Memory B cell (primary cell): ENCODE results near the gene ZNF710.
A peak's percentile ranks its signal among the peaks of the same experiment; 100 is the strongest.

Source experiments
- ATAC-seq: fragments of 150-1000 bp; cut with Tn5 transposase; 2 replicates; pipeline ENCODE4 v1.10.0; 2021; ENCODE audit warnings: low read depth, mild to moderate bottlenecking, moderate library complexity
- DNase-seq, 2 donors: peaks; one replicate each; pipeline ENCODE4 v3.0.0; 2022; ENCODE audit warnings: low spot score in 2 of 2
- H3K27ac Mint-ChIP-seq: one replicate; pipeline ENCODE4 v1.8.0; 2022; ENCODE audit warnings: mild to moderate bottlenecking, moderate library complexity, mixed read lengths
- H3K27me3 Mint-ChIP-seq: one replicate; pipeline ENCODE4 v1.8.0; 2022; ENCODE audit warnings: mixed read lengths
- H3K36me3 Mint-ChIP-seq: one replicate; pipeline ENCODE4 v1.8.0; 2022; ENCODE audit warnings: mild to moderate bottlenecking, mixed read lengths
- H3K4me1 Mint-ChIP-seq: one replicate; pipeline ENCODE4 v1.8.0; 2022; ENCODE audit warnings: mixed read lengths
- H3K4me3 Mint-ChIP-seq: one replicate; pipeline ENCODE4 v1.8.0; 2022; ENCODE audit warnings: mild to moderate bottlenecking, moderate library complexity, mixed read lengths
- H3K9me3 Mint-ChIP-seq: one replicate; pipeline ENCODE4 v1.8.0; 2022; ENCODE audit warnings: mixed read lengths

The ZNF710 gene

DNA sequence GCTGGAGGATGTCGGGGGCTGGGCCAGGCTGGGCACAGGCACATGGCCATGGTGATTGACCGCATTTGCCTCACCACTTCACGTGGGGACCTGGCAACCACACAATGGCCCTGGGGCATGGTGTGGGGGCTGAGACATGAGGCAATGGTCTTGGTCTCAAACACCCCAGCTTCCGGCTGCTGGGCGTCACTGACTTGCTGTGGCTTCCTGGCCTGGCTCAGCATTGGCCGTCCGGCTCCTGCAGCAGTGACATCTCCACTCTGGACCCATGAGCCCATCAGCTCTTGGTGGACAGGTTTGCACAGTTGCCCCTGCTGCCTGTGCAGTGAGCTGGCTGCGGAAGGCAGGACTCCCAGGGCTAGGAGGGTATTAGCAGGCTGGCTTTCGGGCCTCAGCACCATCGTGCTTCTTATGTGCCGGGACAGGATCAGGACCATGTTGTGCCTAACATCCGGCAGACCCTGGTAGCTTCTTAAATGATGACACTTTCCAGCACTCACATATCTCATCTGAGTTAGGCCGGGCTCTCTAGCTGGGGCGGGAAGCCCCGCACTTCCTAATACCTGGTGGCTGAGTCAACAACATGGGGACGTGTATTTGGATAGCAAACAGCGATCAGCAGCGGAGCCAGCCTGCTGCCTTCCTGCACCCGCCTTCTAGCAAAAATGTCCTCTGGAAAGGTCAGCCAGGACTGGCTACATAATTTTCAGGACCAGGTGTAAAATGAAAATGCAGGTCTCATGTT lies 34.1 kb downstream of the ZNF710 start:
- H3K36me3 Mint-ChIP-seq: peaks cover 7% of the 10 kb centered on the region
- DNase-seq (no peak), ATAC-seq (no peak)
- H3K4me1 Mint-ChIP-seq: peaks cover 42% of the 10 kb centered on the region
- no peaks in the 10 kb centered on the region for H3K27me3 Mint-ChIP-seq
- H3K27ac Mint-ChIP-seq: no peak overlapping the region
- H3K4me3 Mint-ChIP-seq: no peak overlapping the region
- no peaks in the 10 kb centered on the region for H3K9me3 Mint-ChIP-seq

DNA sequence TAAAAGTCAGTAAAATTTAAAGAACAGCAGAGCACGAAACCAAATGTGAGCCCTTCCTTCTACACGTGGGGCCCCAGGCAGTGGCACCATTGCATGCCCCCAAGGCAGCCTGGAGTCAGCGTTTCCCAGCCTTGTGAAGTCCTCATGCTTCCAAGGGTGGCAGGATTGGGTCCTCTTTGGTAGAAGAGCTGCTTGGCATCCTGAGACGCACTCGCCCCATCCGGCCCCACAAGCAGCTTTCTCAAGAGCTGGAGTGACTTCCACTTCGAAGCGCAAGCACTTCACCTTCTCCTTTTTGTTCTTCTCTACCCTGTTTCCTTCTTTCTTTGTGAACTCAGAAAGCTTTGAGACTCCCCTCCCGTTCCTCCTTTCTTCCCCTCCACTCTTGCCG lies 34.7 kb downstream of the ZNF710 start:
- H3K4me1 Mint-ChIP-seq: peaks cover 44% of the 10 kb centered on the region
- no peaks in the 10 kb centered on the region for H3K9me3 Mint-ChIP-seq
- H3K36me3 Mint-ChIP-seq: peaks cover 7% of the 10 kb centered on the region
- no peak for DNase-seq
- H3K4me3 Mint-ChIP-seq: no peak overlapping the region
- no peaks in the 10 kb centered on the region for H3K27me3 Mint-ChIP-seq
- no peak overlapping the region for H3K27ac Mint-ChIP-seq
- ATAC-seq: no peak

DNA sequence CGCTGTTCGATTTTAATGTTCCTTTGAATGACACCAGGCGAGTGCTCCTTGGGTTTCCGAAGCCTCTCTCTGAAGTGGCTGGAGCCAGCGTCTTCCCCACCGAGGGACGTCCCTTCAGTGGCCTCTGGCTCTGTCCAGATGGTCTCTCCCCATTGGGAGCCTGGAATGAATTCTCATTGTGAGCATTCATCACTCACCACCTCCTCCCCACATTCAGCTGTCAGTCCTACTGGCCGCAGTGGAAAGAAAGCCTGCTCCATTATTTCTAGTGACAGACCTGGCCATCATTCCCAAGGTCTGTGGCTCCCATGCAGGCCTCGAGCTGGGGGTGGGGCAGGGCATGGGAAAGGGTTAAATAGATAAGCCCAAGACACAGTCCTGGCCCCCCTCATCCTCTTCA lies 35.2 kb downstream of the ZNF710 start:
- Mint-ChIP-seq H3K27ac (no peak overlapping the region), H3K9me3 (no peaks in the 10 kb centered on the region), H3K36me3 (peaks cover 7% of the 10 kb centered on the region), H3K27me3 (no peaks in the 10 kb centered on the region), H3K4me3 (peak overlapping the region; percentile 40), H3K4me1 (peaks cover 43% of the 10 kb centered on the region)
- DNase-seq (no peak), ATAC-seq (no peak)

DNA sequence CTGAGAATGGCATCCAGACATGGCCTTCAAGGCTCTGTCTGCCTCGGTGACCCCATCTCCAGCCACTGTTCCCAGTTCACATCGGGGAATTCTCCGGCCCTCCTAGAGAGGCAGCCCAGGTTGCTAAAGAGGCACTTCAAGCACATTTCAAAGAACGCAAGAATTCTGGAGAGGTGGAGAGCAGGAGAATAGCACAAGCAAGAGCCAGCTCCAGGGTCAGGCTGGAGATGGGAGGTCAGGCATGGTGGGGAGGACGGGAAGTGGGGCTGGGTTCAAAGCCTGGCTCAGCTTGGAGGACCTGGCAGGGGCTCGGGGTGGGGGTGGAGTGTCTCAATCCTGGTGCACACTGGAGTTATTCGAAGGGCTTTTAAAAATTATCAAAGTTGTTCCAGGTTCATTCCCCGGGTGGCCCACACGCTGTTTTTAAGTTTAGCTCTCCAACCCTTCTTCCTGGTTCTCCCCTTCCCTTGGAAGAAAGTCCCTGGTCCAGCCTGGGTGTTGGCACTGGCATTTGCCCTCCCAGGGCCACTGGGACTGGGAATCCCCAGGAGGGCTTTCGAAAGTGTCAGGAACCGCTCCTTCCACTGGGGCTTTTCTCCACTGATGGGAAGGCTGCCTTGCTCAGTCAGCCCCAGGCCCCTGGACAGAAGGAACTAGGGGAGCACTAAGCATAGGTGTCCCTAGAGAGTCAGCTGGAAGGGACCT lies 35.8 kb downstream of the ZNF710 start:
- Mint-ChIP-seq H3K27ac (peak overlapping the region; percentile 40), H3K9me3 (no peaks in the 10 kb centered on the region), H3K27me3 (no peaks in the 10 kb centered on the region), H3K4me1 (peaks cover 39% of the 10 kb centered on the region), H3K4me3 (no peak overlapping the region), H3K36me3 (peaks cover 7% of the 10 kb centered on the region)
- no peak for ATAC-seq
- no peak for DNase-seq

DNA sequence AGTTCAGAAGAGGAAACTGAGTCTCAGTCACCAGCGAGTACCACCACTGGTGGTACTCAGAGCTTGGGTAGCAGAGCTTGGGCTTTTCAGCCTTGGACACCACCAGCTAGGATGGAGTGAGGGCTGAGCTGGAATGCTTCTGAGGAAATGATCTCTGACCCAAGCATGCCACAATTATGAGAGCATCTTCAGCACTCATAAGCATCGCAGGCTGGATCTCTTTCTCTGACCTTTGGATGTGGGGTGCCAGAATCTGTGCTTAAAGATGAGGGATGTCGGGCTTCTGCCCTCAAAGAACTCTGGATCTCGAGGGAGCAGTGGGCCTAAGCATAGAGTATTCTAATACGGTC lies 36.4 kb downstream of the ZNF710 start:
- Mint-ChIP-seq H3K9me3 (no peaks in the 10 kb centered on the region), H3K4me1 (peaks cover 39% of the 10 kb centered on the region), H3K4me3 (no peak overlapping the region), H3K36me3 (peaks cover 7% of the 10 kb centered on the region), H3K27me3 (no peaks in the 10 kb centered on the region), H3K27ac (peak overlapping the region; percentile 40)
- no peak for ATAC-seq
- DNase-seq: no peak

DNA sequence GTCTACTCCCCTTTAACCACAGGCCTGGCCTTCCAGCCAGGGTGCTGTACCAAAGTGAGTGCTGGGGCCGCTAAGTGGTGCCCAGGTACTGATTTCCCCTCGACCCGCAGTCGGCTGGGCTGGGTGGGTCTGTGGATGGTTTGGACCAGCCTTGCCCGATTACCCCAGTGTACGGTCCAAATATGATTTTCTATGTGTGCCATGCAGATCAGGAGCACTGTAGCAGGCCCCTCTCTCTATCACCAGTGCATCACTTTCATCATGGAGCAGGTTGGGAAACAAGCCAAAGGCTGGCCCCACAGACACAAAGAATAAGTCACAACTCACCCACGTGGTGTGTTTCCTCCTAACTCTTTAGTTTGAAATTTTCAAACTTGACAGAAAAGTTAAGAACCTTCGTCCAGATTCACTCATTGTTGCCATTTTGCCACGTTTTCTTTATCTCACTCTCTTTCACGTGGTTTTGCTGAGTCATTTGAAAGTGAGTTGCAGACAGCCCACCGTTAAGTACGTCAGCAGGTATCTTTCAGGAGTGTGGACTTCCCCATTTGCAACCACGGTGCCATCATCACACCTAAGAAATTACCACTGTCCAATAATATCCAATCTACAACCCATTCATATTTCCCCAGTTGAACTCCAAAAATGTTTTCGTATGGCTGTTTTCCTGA lies 37.0 kb downstream of the ZNF710 start:
- ATAC-seq (peak; percentile 95), DNase-seq (peak in 1 of 2 donors; percentile 50)
- peak overlapping the region; percentile 96 for H3K27ac Mint-ChIP-seq
- H3K4me3 Mint-ChIP-seq: no peak overlapping the region
- no peaks in the 10 kb centered on the region for H3K27me3 Mint-ChIP-seq
- H3K36me3 Mint-ChIP-seq: peaks cover 7% of the 10 kb centered on the region
- H3K9me3 Mint-ChIP-seq: no peaks in the 10 kb centered on the region
- peaks cover 37% of the 10 kb centered on the region for H3K4me1 Mint-ChIP-seq

DNA sequence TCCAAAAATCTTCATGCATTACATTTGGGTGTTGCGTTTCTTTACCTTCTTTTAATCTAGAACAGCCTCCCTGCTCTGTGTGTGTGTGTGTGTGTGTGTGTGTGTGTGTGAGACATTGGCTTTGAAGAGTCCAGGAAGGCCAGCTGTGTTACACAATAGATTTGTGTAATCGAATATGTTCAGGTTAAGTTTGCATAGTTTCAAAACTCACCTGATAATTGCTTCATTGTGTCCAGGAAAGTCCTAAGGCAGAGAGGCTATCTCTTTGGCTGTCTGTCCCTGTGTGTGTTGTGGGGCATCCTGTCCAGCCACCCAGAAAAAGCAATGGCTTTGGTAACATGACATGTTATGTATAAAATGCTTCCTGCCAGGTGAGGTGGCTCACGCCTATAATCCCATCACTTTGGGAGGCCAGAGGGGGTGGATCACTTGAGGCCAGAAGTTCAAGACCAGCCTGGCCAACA lies 37.5 kb downstream of the ZNF710 start:
- DNase-seq (no peak), ATAC-seq (peak; percentile 14)
- Mint-ChIP-seq H3K4me3 (peak overlapping the region; percentile 3), H3K27me3 (no peaks in the 10 kb centered on the region), H3K9me3 (no peaks in the 10 kb centered on the region), H3K27ac (peak overlapping the region; percentile 96), H3K4me1 (peaks cover 34% of the 10 kb centered on the region), H3K36me3 (peaks cover 9% of the 10 kb centered on the region)

DNA sequence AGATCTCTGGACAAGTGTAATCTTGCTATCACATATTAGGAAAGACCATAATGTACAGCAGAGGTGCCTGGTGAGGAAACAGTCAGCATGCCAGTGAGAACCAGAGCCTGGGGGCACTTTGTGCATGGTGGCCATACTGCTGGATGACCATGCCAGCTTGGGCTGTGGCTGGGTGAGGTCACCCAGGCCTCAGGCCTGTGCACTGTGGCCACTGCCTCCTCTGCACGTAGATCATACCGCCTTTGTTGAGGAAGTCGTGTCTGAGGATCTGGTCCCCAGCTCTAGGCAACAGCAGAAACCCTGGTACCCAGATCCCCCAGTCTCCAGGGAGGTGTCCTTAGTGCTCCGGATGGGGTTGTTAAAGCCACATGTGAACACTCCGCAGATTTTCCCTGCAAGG lies 38.9 kb downstream of the ZNF710 start:
- Mint-ChIP-seq H3K27ac (peak overlapping the region; percentile 35), H3K27me3 (no peaks in the 10 kb centered on the region), H3K4me1 (peaks cover 32% of the 10 kb centered on the region), H3K9me3 (no peaks in the 10 kb centered on the region), H3K36me3 (peaks cover 13% of the 10 kb centered on the region), H3K4me3 (no peak overlapping the region)
- no peak for DNase-seq
- no peak for ATAC-seq

DNA sequence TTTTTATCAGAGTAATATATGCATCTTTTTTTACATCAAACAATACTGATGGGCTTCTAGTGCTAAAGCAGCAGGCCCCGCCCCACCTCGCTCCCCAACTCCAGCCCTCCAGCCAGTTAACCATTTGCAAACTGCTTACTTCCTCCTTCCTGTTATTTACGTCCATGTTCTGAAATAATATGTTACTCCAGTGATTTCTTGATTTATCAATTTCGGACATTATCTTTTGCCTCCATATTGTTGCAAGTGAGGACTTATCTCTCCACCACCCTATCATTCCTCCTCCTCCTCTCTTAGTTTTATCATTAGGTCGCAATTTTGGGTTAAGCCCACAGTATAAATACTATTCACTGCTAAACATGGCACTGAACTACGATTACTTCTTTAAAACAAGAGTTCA lies 39.5 kb downstream of the ZNF710 start:
- Mint-ChIP-seq H3K4me1 (peaks cover 36% of the 10 kb centered on the region), H3K27ac (peak overlapping the region; percentile 8), H3K27me3 (no peaks in the 10 kb centered on the region), H3K4me3 (no peak overlapping the region), H3K36me3 (peaks cover 17% of the 10 kb centered on the region), H3K9me3 (no peaks in the 10 kb centered on the region)
- DNase-seq (no peak), ATAC-seq (no peak)

DNA sequence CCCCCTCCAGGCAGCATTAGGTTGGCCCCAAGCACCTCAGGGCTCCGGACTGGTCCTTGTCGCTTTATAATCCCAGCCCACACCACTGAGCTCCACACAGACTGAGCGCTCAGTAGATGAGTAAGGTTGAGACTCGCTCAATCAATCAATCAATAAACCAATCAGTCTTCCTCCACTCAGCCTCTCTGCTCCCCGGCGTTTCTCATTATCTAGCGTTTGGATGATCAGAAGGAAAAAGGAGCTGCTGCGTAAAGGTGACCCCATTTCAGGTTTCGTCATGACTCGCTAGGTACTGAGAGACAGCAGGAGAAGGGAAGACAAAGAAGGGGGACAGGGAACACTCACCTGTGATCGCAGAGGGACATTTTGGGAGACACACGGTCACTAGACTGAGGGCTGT lies 41.2 kb downstream of the ZNF710 start:
- H3K4me3 Mint-ChIP-seq: no peak overlapping the region
- peaks cover 14% of the 10 kb centered on the region for H3K36me3 Mint-ChIP-seq
- no peaks in the 10 kb centered on the region for H3K27me3 Mint-ChIP-seq
- ATAC-seq: no peak
- no peaks in the 10 kb centered on the region for H3K9me3 Mint-ChIP-seq
- peaks cover 47% of the 10 kb centered on the region for H3K4me1 Mint-ChIP-seq
- no peak overlapping the region for H3K27ac Mint-ChIP-seq
- DNase-seq: no peak

DNA sequence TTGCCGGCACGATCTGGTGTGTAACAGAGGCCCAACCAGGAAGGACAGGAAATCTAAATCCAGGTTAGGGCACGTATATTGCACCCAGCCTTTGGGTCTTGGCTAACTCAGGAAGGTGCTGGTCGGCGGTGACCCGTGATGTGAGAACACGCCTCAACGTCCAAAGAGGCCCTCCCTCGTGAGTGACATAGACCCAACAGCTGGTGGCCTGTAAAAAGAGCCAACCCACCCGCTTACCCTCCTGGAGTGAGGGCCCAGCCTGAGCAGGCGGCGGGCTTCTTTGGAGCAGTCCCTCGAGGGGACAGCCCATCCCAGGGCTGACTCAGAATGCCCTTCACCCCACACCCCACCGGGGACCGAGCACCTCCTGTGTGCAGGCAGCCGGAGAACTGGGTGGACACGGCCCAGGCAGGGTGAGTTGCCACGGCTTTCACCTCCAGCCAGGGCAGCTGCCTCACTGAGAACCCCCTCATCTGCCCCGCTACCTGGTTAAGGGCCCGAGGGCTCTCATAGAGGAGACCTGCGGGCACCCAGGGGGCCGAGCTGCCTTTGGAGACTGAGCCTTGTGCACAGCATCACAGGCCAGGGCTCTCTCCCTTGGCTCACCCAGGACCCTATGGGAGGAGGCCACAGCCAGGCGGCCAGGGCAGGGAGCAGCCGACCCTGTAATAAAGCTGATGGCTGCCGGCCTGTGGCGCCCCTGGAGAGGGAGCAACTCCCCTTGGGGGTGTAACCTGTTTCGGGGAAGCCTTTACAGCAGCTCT lies 41.8 kb downstream of the ZNF710 start:
- Mint-ChIP-seq H3K4me3 (no peak overlapping the region), H3K36me3 (peaks cover 14% of the 10 kb centered on the region), H3K27me3 (no peaks in the 10 kb centered on the region), H3K27ac (no peak overlapping the region), H3K9me3 (no peaks in the 10 kb centered on the region), H3K4me1 (peaks cover 43% of the 10 kb centered on the region)
- DNase-seq (no peak), ATAC-seq (no peak)

DNA sequence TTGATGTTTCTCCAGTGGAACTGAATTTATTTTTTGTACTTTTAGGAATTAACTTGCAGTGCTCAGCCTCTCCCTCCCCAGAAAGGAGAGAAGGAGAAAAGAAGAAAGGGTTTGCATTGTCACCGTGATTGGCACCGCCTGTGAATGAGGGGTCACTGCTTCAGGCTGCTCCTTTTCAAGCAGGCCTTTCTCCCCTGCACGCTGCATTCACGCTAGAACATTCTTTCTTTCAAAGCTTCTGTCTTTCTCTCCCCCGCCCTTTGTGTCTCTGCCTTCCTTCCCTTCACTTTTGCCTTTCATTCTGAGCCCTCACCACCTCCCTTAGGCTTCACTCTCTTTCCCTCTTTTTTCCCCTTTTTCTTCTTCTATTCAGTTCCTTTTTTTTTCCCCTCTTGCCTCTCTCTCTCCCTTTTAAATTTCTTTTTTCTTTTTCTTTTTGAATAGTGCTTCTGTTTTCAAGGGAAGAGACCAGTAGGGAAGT lies 42.4 kb downstream of the ZNF710 start:
- Mint-ChIP-seq H3K4me1 (peaks cover 37% of the 10 kb centered on the region), H3K36me3 (peaks cover 10% of the 10 kb centered on the region), H3K27me3 (no peaks in the 10 kb centered on the region), H3K4me3 (no peak overlapping the region), H3K27ac (peak overlapping the region; percentile 50), H3K9me3 (no peaks in the 10 kb centered on the region)
- ATAC-seq: no peak
- no peak for DNase-seq

DNA sequence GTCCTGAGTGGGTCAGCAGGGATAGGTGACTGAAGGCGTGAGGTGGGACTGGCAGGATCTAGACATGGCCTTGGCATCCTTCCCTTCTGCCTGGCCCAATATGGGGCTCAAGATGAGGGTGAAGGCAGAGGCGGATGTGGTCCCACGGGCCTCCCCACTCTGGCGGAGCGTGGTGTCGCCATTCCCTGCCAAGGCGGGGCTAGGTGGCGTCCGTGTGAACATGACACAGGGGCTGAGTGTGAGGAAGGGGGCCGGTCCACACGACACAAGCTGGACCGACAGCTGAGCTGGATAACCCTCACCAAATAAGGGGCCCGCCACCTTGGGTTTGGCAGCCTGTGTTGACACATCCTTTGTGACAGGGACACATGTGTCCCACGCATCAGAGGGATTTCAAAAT lies 43.1 kb downstream of the ZNF710 start:
- Mint-ChIP-seq H3K27me3 (no peaks in the 10 kb centered on the region), H3K4me3 (no peak overlapping the region), H3K27ac (peak overlapping the region; percentile 50), H3K9me3 (no peaks in the 10 kb centered on the region), H3K4me1 (peaks cover 36% of the 10 kb centered on the region), H3K36me3 (peaks cover 10% of the 10 kb centered on the region)
- ATAC-seq (no peak), DNase-seq (no peak)
